T follicular helper cell (primary cell): ENCODE measurements around the gene PDZD7.

ENCODE experiments used
- DNase-seq: peaks from one replicate; pipeline ENCODE4 v3.0.0-alpha.2; 2020; ENCODE audit warnings: low read depth
- total RNA-seq, 2 experiments: gene quantifications; one replicate each; lab custom pipeline; 2026; lab: John Stamatoyannopoulos, UW

Gene PDZD7
- total RNA-seq: 0.52 to 2.0 reads per million in 2 experiments

DNA sequence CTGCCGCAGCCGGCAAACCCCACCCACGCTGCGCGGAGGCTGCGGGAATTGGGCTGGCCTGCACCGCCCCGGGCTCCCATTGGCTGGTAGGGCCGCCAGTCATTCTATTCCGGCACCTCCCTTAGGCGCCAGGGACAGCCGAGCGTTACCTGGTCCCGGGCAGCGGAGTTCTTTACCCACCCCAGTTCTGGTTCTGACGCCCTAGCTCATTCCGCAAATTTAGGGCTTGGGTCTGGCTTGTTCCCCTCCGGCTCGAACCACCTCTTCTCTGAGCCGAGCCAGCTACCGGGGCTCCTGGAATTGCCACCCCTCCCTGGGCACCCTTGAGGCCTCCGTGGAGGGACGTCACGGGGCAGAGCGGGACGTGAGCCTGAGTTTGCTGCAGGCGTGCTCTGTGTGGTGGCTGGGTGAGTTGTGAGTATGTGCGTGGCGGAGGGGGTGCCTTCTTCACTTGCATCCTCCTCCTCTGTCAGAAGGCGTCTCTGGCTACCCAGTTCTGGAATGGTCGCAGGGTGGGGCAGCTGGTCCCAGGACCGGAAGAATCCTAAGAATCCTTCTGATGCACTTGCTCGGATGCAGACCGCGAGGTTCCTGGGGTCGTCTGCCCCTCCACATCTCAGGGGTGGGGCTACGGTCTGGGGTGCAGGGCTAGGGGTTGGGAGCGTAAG, at the start of gene PDZD7, which contains the start of gene SFXN3:
TSS of gene PDZD7 (minus strand) at position 2 of the 668 bp plus-strand sequence. CDS start 910 bp downstream, outside the sequence.
TSS of gene SFXN3 (plus strand) at position 107 of the 668 bp plus-strand sequence. CDS start 3,461 bp downstream, outside the sequence.
- peak; percentile 95 for DNase-seq

DNA sequence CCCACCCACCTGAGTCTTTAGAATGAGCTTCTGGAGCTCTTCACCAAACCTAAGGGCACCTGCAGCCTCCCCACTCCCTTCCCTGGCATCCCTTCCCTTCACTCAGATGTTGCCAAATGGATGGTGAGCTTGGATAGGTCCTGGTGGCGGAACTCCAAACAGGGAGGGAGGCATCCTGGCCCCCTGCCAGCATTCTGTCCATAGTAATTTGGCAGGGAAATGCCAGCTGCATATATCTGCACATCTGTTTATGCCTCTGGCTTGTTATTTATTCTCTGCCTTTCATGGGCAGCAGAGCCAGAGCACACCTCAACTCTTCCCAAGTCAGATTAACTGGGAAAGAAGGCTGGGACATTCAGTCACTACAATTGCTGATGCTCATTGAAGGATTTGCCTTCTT, 48.9 kb upstream of the PDZD7 start:
- DNase-seq: no peak

DNA sequence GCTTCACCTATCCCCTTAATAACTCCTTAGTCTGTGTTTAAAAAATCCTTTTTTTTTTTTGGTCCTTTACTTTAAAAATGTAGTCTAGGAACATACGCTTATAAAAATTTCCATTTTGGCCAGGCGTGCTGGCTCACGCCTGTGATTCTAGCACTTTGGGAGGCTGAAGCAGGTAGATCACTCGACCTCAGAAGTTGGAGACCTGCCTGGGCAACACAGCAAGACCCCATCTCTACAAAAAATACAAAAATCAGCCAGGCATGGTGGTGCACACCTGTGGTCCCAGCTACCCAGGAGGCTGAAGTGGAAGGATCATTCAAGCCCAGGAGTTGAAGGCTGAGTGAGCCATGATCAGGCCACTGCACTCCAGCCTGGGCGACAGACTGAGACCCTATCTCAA, 45.7 kb upstream of the PDZD7 start:
- no peak for DNase-seq

DNA sequence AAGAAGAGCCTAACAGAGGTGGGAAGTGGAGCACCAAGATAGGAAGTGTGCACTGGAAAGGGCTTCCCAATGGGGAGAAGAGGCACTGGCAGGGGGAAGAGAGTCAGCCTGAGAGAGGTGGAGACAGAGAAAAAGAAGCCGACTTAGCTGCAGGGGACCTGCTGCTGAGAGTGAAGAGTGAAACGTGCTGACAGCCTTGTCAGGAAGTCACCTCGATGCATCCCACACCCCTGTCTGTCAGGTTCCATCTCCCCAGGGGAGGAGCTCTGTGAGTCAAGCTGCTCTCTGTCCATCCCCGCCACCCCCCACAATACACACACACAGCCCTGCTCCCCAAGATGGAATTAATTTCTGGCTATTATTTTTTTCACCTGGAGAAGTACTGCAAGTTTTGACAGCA, 44.8 kb upstream of the PDZD7 start:
- DNase-seq: no peak

DNA sequence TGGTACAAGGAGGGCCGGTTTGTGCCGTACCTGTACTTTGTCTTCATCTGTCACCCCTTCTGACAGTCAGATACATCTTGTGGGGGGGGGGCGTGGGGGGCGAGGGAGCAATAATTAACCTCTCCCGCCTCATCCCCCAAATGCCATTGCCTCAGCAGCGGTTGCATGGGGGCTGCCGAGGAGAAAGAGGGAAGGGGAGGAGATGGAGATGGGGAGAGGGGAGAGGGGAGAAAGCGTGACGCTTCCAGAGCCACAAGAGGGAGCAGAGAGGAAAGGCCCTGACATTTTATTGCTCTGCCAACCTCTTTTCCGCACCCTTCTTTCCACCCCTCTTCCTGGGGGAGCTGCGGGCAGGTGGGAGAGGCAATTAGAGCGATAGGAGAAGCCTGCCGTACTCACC, 42.7 kb upstream of the PDZD7 start:
- DNase-seq: no peak

DNA sequence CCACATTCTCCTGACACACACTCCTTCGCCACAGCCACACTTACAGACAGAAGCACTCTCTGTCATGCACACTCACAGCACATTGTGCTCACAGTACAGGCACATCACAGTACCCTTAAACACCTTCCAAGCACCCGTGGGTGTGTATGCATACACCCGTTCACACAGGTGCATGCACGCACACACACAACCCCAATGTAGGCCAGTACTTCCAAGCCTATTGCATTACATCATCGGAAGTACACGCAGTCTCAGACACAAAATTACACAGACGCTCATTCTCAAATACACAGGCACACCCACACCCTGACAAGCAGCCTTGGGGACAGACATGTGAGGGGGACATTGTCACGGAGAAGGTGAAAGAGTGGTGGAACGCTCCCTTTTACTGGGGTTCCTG, 42.0 kb upstream of the PDZD7 start:
- DNase-seq: no peak

DNA sequence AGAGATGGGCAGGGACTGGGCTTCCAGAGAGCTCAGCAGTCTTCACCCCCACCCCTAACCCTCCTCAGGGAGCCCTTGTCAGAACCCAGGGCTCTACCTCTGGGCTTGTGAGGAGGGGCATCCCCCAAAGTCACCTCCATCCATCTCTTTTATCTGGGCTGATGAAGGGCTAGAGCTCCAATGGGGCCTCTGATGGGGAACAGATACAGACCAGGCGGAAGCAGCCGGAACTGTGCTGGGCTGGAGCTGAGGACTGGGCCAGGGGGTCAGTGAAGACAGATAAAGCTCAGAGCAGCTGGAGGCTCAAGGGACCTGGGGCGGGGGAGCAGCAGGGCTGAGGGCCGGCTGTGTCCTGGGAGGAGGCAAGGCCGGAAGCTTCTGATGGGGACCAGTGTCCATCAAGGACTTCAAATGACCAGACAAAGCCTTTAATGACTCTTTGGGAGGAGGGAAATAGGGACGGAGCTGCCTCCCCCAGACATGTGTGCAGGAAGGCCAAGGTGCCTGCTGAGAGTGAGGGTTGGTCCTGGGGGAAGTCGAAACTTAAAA, 41.0 kb upstream of the PDZD7 start:
- DNase-seq: no peak

DNA sequence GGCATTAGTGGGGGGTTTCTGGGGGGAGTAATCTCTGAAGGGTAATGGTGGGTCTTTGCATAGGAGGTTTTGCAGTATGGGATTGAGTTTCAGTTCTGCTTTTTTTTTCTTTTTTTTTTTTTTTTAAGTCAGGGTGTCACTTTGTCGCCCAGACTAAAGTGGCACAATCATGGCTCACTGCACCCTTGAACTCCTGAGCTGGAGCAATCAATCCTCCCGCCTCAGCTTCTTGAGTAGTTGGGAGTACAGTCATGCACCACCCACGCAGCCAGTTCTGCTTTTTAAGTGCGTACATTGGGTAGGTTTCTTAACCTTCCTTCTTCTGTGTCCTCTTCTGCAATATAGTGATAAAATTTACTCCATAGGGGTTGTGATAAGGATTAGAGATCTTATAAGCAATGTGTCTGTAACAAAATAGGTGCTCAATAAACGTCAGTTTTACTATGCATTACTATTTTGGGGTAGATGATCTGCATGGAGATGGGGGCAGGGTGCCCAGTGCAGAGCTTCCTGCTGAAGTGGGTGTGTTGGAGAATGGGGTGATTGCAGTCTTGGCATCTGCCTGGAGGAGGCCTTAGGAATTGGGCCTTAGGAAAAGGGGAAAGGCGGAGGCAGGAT, 40.4 kb upstream of the PDZD7 start:
- no peak for DNase-seq

DNA sequence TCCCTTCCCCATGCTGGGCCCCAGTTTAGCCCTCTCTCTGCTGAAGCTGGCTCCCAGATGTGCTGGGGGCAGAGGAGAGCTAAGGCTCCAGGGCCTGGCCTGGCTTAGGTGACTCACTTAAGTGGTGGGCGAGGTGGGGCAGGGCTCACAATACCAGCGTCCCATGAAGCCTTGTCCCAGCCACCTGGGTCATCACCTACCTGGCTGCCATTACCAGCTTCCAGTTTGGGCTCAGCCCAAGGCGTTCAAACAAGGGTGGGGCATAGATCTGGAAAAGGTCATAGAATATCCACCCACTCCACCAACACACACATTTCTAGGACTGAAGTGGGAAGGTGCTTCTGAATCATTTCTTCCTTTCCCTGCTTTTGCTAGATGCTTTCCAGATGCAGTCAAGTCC, 39.2 kb upstream of the PDZD7 start:
- DNase-seq: no peak

DNA sequence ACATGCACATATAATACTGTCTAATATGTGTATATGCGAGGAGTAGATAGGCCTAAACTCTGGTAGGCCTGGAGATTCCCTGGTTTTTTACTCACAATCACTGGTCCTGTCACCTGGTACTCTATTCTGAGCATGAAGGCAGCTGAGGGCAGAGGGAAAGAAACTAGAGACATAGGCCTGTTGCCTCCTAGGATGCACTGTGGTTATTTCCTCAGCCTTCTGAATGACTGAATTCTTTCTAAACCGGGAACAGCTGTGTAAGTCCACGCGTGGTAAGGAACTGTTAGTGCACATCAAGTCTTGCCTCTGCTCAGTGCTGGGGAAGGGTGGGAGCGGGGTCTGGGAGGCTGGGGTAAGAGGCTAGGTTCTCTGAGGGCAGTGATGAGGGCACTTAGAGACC, 38.5 kb upstream of the PDZD7 start:
- DNase-seq: no peak

DNA sequence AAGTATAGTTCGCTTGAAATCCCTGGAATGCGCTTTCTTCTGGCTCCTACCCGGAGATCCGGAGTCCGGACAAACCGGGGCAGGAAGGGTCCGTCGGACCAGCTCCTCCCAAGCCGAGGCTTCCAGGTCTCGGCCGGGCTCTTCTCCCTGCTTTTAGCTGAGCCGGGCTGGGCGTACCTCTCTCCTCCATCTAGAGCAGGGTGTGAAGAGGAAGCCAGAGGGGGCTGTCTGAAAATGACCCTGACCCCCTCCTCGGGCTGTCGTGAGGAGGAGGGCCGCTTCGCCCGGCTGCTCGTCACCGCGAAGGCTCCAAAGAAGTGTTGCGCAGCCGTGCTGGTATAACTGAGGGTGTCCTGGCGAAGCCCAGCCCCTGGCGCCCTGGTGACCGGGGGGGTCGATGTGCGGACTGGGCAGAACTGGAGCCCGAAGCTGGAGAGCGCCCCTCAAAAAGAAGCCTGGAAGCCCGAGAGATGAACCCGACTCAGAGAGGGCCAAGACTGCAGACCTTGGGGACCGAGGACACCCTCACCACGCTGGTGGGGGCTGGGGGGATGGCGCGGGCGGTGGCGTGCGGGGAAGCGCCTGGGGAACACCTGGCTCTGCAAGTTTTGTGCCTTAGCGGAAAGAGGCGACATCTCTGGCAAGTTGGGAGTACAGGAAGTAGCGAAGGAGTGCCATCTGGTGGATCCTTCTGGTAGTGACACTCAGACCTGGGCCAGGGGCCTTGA, 36.6 kb upstream of the PDZD7 start:
- DNase-seq: peak; percentile 67

DNA sequence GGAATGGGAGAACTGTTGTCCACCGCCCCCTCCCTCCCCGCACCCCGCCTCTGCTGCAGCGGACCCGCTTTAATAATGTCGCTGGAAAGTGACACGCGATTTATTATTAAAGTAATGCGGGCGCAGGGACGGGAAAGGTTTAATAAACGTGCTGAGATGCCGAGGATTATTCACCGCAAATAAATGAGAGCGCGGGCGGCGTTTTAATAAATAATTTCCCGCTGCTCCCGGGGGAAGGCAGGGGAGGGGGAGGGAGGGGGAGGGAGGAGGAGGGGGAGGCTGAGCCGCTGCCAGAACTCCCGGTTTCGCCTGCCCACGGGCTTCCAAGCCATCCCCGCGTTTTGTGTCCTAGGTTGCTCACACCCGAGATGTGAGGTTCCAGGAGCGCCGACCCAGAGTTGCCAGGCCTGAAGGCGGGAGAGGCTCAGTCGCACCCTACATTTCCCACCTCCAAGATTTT, 36.0 kb upstream of the PDZD7 start:
- DNase-seq: no peak

DNA sequence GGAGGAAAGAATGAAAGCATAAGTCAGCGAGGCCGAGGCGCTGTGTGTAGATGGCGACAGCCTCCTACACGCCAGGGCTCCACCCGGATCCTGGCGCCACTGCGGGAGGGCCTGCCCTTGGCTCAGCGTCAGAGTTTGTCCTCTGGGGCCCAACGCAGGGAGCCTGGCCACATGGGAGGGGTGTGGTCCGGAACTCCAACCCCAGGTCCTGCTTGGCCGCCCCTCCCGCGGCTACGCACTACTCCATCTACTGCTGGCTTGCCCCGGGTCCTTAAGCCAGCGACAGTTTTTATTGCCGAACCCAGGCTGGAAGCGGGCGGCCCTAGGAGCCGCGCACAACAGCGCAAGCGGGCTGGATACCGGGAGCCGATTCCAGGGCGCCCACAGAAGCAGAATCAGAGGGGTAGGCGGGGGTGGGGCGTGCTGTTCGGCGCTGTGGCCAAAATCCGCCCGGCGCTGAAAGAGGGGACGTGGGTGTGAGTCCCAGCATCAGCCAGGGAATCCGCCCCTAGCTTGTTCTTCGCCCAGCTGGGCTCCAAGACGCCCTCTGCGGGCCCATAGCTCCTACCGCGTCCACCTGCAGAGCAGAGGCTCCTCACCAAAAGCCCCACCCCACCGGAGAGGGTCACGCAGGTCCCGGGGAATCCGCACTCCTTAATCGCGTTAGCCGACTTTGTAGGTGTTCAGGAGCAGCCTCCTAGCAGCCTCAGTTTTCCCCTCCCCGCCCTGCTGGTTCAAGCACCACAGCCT, 35.4 kb upstream of the PDZD7 start:
- DNase-seq: no peak

DNA sequence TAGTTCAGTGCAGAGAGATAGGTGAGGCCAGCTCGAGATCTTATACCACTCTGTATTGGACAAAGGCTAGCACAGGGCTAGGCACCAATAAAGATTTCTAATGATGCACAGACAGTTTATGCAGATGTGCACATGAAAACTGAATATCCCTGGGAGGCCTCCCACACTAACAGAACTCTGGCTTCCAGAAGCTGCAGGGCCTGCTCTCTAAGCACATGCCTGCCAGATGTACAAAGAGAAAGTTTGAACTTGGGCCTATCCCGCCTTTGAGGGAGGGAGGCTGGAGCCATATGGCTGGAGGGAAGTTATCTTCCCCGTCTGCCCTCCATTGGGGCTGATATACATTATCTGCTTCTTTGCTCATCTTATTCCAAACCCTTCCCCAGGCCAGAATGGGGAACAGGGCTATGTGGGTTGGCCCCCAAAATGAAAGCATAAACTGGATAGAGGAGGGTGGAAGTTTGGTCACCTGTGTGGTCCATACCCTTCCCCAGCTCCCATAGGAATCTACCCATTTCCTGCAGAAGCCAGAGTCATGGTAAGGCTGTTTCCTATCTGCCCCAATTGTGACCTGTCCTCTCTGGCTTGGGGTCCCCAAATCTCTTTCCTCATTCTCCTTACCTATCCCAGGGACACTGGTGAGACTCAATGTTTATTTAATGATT, 34.7 kb upstream of the PDZD7 start:
- DNase-seq: no peak

DNA sequence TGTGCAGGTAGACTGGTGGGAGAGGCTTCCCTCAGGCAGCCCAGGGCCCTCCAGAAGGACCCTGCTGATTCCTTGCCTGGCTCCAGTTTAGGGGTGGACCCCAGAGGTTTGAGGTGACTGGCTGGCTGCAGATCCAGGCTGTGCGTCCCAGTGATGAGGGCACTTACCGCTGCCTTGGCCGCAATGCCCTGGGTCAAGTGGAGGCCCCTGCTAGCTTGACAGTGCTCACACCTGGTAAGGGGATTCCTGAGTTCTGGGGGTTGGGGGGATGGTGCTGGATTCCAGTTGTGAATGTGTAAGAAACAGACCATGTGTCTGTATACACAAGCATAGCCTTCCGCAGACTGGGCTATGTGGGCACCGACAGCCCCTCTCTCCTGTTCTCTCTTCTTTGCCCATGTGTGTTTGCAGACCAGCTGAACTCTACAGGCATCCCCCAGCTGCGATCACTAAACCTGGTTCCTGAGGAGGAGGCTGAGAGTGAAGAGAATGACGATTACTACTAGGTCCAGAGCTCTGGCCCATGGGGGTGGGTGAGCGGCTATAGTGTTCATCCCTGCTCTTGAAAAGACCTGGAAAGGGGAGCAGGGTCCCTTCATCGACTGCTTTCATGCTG, 33.6 kb upstream of the PDZD7 start:
- no peak for DNase-seq

DNA sequence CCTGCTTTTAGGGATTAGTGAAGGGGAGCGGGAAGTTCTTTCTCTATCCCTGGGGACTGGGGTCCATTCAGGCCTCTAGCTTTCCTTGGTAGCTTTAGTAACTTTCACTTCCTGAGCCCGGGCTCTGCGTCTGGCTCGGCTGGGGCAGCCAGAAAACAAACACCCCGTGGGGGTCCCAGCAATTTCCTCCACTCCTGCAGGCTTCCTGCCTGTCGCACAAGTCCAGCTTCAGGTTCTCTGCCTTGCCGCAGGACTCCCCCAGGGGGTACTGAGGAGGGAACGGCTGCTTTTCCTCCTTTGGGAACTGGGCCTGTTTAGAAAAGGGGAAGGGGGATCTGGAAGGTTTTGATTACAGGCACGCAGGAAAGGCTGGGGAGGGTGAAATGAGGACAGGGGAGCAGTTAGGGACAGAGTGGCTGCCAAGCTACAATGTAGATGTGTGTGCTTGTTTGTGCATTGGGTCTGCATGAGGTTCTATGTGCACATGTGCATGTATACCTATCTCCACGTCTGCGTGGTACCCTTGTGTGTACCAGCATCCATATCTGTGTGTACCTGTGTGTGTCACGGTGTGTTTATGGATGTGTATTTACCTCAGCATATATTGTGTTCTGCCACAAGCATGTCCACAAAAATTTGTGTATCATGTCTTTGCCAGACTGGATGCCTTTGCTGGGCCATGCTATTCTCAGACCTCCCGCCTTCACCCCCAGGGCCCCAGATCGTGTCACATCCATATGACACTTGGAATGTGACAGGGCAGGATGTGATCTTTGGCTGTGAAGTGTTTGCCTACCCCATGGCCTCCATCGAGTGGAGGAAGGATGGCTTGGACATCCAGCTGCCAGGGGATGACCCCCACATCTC, 32.9 kb upstream of the PDZD7 start:
- no peak for DNase-seq

DNA sequence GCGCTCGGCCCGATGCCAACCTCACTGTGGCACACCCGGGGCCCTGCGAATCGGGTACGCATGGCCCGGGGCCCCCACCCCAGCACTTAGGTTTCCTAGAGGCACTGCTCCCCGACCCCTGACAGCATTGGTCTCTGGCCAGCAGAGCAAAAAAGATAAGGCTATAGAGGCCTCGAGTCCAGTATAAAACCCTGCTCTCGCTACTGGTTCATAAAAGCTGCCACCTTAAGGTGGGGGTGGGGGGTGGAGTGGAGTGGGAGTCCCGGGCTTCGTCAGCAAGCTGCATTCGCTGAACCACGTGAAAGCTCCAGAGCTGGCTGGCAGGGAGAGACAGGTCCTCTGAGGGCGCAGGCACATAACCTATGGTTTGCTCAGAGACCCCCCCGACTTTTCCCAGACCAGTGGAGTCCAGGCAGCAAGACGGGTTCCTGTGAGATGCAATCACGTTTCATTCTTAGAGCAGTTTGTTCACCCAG, 32.2 kb upstream of the PDZD7 start:
- no peak for DNase-seq

DNA sequence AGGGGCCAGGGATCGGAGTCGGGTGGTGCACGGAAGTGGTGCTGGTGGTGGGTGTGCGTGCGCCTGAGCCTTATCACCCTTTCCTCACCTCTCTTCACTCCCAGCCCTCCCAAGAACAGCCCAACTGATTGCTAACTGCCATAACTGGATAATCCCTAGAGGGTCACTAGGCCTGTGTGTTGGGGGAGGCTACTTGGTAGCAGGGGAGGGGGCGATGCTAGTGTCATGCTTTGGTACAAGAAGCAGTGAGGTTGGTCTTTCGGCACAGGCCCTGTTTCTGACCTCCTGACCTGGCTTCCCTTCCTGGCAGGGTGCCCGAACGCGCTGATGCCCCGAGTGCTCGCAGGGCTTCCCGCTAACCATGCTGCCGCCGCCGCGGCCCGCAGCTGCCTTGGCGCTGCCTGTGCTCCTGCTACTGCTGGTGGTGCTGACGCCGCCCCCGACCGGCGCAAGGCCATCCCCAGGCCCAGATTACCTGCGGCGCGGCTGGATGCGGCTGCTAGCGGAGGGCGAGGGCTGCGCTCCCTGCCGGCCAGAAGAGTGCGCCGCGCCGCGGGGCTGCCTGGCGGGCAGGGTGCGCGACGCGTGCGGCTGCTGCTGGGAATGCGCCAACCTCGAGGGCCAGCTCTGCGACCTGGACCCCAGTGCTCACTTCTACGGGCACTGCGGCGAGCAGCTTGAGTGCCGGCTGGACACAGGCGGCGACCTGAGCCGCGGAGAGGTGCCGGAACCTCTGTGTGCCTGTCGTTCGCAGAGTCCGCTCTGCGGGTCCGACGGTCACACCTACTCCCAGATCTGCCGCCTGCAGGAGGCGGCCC, 31.5 kb upstream of the PDZD7 start:
- DNase-seq: no peak
